ENCODE data around the gene EPB41L3. TPM values are rescaled to one million over a fixed set of nuclear protein-coding genes. Genes with fewer than 3 reads are reported as not detected.

Gene EPB41L3
- total RNA-seq, 1 experiment from 2014 or later = 0.34 TPM

GRCh38 chr18:5417342-5417741 is 126.5 kb downstream of the EPB41L3 start:
- H4K20me1 ChIP-seq (ENCODE audit: insufficient read depth) = no peaks in the 10 kb centered on the region
- POLR2A ChIA-PET = no interaction called here
- H3K27ac ChIP-seq (ENCODE audit: low read depth, low read length) = no peak overlapping the region
- TF ChIP-seq ZBTB33 (IDR thresholded peaks at IDR 0.05; ENCODE audit: extremely low read depth, insufficient replicate concordance, low read length) (no peak), POLR2AphosphoS5 (IDR thresholded peaks at IDR 0.05; ENCODE audit: low read depth, low read length) (no peak), POLR2A (IDR thresholded peaks at IDR 0.05; ENCODE audit: borderline replicate concordance, extremely low read depth, insufficient read depth, insufficient read length) (no peak), JUND (IDR thresholded peaks at IDR 0.05) (no peak), YY1 (IDR thresholded peaks at IDR 0.05; ENCODE audit: extremely low read depth, insufficient replicate concordance, low read depth, low read length) (no peak), TCF7L2 (IDR thresholded peaks at IDR 0.05; ENCODE audit: borderline replicate concordance, extremely low read depth, insufficient read depth, insufficient read length) (no peak)
- no peak overlapping the region for H3K4me3 ChIP-seq (replicated peaks in 1 of 2; ENCODE audit: low read depth in 1 of 2, low read length in 2 of 2)
- no peaks in the 10 kb centered on the region for H3K9me2 ChIP-seq (ENCODE audit: insufficient read depth)
- no peaks in the 10 kb centered on the region for H3K27me3 ChIP-seq (ENCODE audit: insufficient read depth, low read length)
- no peaks in the 10 kb centered on the region for H3K4me1 ChIP-seq (ENCODE audit: control insufficient read depth in 1 of 2, insufficient read depth in 2 of 2, low read length in 2 of 2)
- H3K9me3 ChIP-seq (ENCODE audit: control insufficient read depth in 1 of 2, insufficient read depth in 1 of 2, low read depth in 1 of 2, low read length in 2 of 2) = peaks cover 0 to 26% of the 10 kb centered on the region in 2 experiments; a peak in 2 of 4 replicates
- DNase-seq (ENCODE audit: low read depth, low spot score) (no peak), ATAC-seq (no peak)
- CTCF ChIA-PET = no interaction called here
- RAD21 ChIA-PET (ENCODE audit: low non-redundant PET in 1 of 2, low total read pairs in 2 of 2, uncharacterized antibody in 2 of 2, unreplicated experiment in 2 of 2) = no interaction called here
- H3K36me3 ChIP-seq (ENCODE audit: control insufficient read depth in 1 of 2, insufficient read depth in 2 of 2, low read length in 2 of 2) = no peaks in the 10 kb centered on the region
- H2AFZ ChIP-seq (ENCODE audit: low read depth, low read length, poor library complexity, severe bottlenecking) = no peak overlapping the region
- no TSS peak for BruUV-seq (replicated peaks)
- no peak overlapping the region for H3K4me2 ChIP-seq (ENCODE audit: low read length)
- no peaks in the 10 kb centered on the region for H3K79me2 ChIP-seq (ENCODE audit: insufficient read depth, low read length)
- no peak overlapping the region for H3K9ac ChIP-seq (ENCODE audit: low read length)
- intact Hi-C loops (cut with micrococcal nuclease) = loop anchor here (10.0 kb wide), 1 partner anchor 457 kb away; no protein-coding TSS in a partner anchor

GRCh38 chr18:5416112-5416511 is 127.7 kb downstream of the EPB41L3 start:
- DNase-seq (ENCODE audit: low read depth, low spot score) = no peak
- H3K27ac ChIP-seq (ENCODE audit: low read depth, low read length) = no peak overlapping the region
- no peaks in the 10 kb centered on the region for H4K20me1 ChIP-seq (ENCODE audit: insufficient read depth)
- intact Hi-C loops (cut with micrococcal nuclease) = loop anchor here (10.0 kb wide), 1 partner anchor 459 kb away; no protein-coding TSS in a partner anchor
- no peaks in the 10 kb centered on the region for H3K9me2 ChIP-seq (ENCODE audit: insufficient read depth)
- CTCF ChIA-PET = no interaction called here
- H3K9me3 ChIP-seq (ENCODE audit: control insufficient read depth in 1 of 2, insufficient read depth in 1 of 2, low read depth in 1 of 2, low read length in 2 of 2) = peaks cover 3 to 25% of the 10 kb centered on the region in 2 experiments; a peak in 2 of 4 replicates
- RAD21 ChIA-PET (ENCODE audit: low non-redundant PET in 1 of 2, low total read pairs in 2 of 2, uncharacterized antibody in 2 of 2, unreplicated experiment in 2 of 2) = no interaction called here
- H3K4me3 ChIP-seq (replicated peaks in 1 of 2; ENCODE audit: low read depth in 1 of 2, low read length in 2 of 2) = no peak overlapping the region
- H3K9ac ChIP-seq (ENCODE audit: low read length) = no peak overlapping the region
- no peak overlapping the region for H3K4me2 ChIP-seq (ENCODE audit: low read length)
- no peaks in the 10 kb centered on the region for H3K4me1 ChIP-seq (ENCODE audit: control insufficient read depth in 1 of 2, insufficient read depth in 2 of 2, low read length in 2 of 2)
- H3K79me2 ChIP-seq (ENCODE audit: insufficient read depth, low read length) = no peaks in the 10 kb centered on the region
- no TSS peak for BruUV-seq (replicated peaks)
- POLR2A ChIA-PET = no interaction called here
- no peak overlapping the region for H2AFZ ChIP-seq (ENCODE audit: low read depth, low read length, poor library complexity, severe bottlenecking)
- no peaks in the 10 kb centered on the region for H3K36me3 ChIP-seq (ENCODE audit: control insufficient read depth in 1 of 2, insufficient read depth in 2 of 2, low read length in 2 of 2)
- ATAC-seq = no peak
- no peaks in the 10 kb centered on the region for H3K27me3 ChIP-seq (ENCODE audit: insufficient read depth, low read length)
- TF ChIP-seq RAD21 (IDR thresholded peaks at IDR 0.05; ENCODE audit: low read depth) = no peak
- no peak for TF ChIP-seq ATF3 (IDR thresholded peaks at IDR 0.05)
- TF ChIP-seq JUND (IDR thresholded peaks at IDR 0.05) = no peak
- no peak for TF ChIP-seq SRF (IDR thresholded peaks at IDR 0.05; ENCODE audit: low read depth)
- no peak for TF ChIP-seq EZH2phosphoT487 (IDR thresholded peaks at IDR 0.05; ENCODE audit: borderline replicate concordance)
- TF ChIP-seq ZBTB33 (IDR thresholded peaks at IDR 0.05; ENCODE audit: extremely low read depth, insufficient replicate concordance, low read length) = no peak
- no peak for TF ChIP-seq ELF1 (IDR thresholded peaks at IDR 0.05; ENCODE audit: borderline replicate concordance, low read depth)
- no peak for TF ChIP-seq POLR2AphosphoS5 (IDR thresholded peaks at IDR 0.05; ENCODE audit: low read depth, low read length)
- TF ChIP-seq ZNF274 (IDR thresholded peaks at IDR 0.05; ENCODE audit: low read depth, low read length) = no peak
- no peak for TF ChIP-seq MAX (IDR thresholded peaks at IDR 0.05)
- no peak for TF ChIP-seq SP1 (IDR thresholded peaks at IDR 0.05; ENCODE audit: low read depth)

Measured in HCT116 (cell line).